ENCODE measurements around the gene LYPLAL1.

- no peak for TF ChIP-seq POLR2A (IDR thresholded peaks at IDR 0.05; ENCODE audit: control extremely low read depth in 1 of 2, low read depth in 2 of 2, low read length in 2 of 2)
- TF ChIP-seq SUZ12 (IDR thresholded peaks at IDR 0.05; ENCODE audit: low read length), result no peak
- TF ChIP-seq CTCF (IDR thresholded peaks at IDR 0.05; ENCODE audit: control extremely low read depth in 1 of 3, insufficient read depth in 1 of 3, low read depth in 1 of 3, low read length in 3 of 3), result no peak
- no peak for TF ChIP-seq PHF8 (conservative IDR thresholded peaks at IDR 0.05; ENCODE audit: low read depth, low read length)
- no peak for TF ChIP-seq USF2 (IDR thresholded peaks at IDR 0.05; ENCODE audit: low read length)
- TF ChIP-seq ATF2 (IDR thresholded peaks at IDR 0.05; ENCODE audit: low read length), result no peak
- TF ChIP-seq MAFK (IDR thresholded peaks at IDR 0.05; ENCODE audit: low read depth, low read length), result no peak
- TF ChIP-seq JUN (IDR thresholded peaks at IDR 0.05; ENCODE audit: low read depth, low read length), result no peak
- TF ChIP-seq RAD21 (IDR thresholded peaks at IDR 0.05 in 1 of 2, conservative IDR thresholded peaks at IDR 0.05 in 1 of 2; ENCODE audit: low read depth in 2 of 2, low read length in 2 of 2), result no peak
- no peak for TF ChIP-seq CREB1 (IDR thresholded peaks at IDR 0.05)
- TF ChIP-seq TAF1 (IDR thresholded peaks at IDR 0.05; ENCODE audit: low read depth, low read length), result no peak
- TF ChIP-seq EGR1 (IDR thresholded peaks at IDR 0.05; ENCODE audit: borderline replicate concordance, low read depth, low read length), result no peak
- no peak for TF ChIP-seq SIX5 (IDR thresholded peaks at IDR 0.05; ENCODE audit: low read depth, low read length)
Measured at GRCh38 chr1:219175212-219175564, 1.5 kb downstream of the LYPLAL1 start.

Data from H1 (cell line).